Type B pancreatic cell (in vitro differentiated cells): ENCODE results near the gene GCH1. TPM values are rescaled to one million over a fixed set of nuclear protein-coding genes. Genes with fewer than 3 reads are reported as not detected.

Source experiments
- DNase-seq: peaks from one replicate; pipeline ENCODE4 v3.0.0; 2021; ENCODE audit warnings: mixed read lengths; ENCODE audit not compliant: unreplicated experiment; ENCODE audit errors: extremely low spot score
- H3K27ac Mint-ChIP-seq: 2 replicates; pipeline ENCODE4 v1.8.0; 2021; ENCODE audit warnings: mild to moderate bottlenecking, mixed read lengths
- H3K27me3 Mint-ChIP-seq: 2 replicates; pipeline ENCODE4 v1.8.0; 2021; ENCODE audit warnings: mixed read lengths
- H3K36me3 Mint-ChIP-seq: 2 replicates; pipeline ENCODE4 v1.8.0; 2021; ENCODE audit warnings: mixed read lengths
- H3K4me1 Mint-ChIP-seq: one replicate; pipeline ENCODE4 v1.8.0; 2021; ENCODE audit warnings: mixed read lengths; ENCODE audit not compliant: unreplicated experiment
- H3K4me3 Mint-ChIP-seq: 2 replicates; pipeline ENCODE4 v1.8.0; 2021; ENCODE audit warnings: mild to moderate bottlenecking, mixed read lengths
- H3K9me3 Mint-ChIP-seq: 2 replicates; pipeline ENCODE4 v1.8.0; 2021; ENCODE audit warnings: mixed read lengths
- long read RNA-seq: library from polyadenylated mRNA; unstranded; transcript quantifications from one replicate; pipeline ENCODE4 v2.0.0, GENCODE V29; 2020
- total RNA-seq: library from RNA; stranded (reverse); gene quantifications from 2 replicates; pipeline ENCODE4 v1.2.1, GENCODE V29; 2021; ENCODE audit warnings: low replicate concordance
- TF ChIP-seq, protein P1 (sequence below): fragments of 200-600 bp; sonication (generic); conservative IDR thresholded peaks from 2 replicates; pipeline ENCODE4 v1.5.0; 2021; ENCODE audit warnings: antibody characterized with exemption, mild to moderate bottlenecking

Gene GCH1, protein sequence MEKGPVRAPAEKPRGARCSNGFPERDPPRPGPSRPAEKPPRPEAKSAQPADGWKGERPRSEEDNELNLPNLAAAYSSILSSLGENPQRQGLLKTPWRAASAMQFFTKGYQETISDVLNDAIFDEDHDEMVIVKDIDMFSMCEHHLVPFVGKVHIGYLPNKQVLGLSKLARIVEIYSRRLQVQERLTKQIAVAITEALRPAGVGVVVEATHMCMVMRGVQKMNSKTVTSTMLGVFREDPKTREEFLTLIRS
- 18.2 and 29.6 TPM in 2 replicates for total RNA-seq
- long read RNA-seq, partial matches to known transcripts, result 1 of 9 reads
- long read RNA-seq, other reads (novel, unspliced or antisense), result 8 of 9 reads

DNA sequence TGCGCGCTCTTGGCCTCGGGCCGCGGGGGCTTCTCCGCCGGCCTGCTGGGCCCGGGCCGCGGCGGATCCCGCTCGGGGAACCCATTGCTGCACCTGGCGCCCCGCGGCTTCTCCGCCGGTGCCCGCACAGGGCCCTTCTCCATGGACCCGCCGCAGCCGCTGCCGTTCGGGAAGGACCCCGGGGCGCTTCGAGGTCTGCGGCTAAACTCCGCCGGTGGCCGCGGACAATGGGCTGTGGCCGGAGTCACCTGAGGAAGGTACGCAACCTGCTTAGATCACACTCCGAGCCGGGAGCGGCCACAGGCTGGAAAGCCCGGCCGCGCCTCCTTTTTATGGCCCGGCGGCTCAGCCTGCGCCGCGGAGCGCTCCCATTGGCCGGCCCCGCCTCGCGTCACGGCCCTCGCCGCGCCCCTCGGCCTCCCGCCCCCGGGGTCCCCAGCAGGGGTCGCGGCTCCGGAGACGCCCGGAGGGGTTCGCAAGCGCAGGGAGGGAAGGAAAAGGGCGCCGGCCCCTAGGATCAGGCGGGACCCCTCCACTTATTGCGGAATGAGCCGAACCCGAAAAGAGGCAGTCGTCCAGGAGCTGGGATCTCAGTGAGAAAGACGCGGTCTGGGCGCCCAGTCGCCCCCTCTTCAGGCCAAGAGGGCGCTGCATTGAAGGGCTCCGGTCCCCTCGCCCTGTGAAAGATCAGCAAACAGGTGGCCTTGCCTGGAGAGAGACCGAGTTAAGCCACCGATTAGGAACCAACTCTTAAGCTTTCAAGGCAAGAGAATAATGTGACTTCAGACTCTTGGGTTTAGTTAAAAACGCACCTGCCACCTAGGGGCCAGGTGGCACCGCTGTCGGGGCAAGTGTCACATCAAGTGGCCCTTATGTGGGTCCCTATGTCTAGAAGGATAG is at the start of gene GCH1:
TSS of gene GCH1 (minus strand) at position 306 of the 900 bp plus-strand sequence. CDS start at position 143, 163 bp downstream.
- H3K4me3 Mint-ChIP-seq, result peak within 1 kb of the TSS; percentile 89
- H3K27ac Mint-ChIP-seq, result peak within 1 kb of the TSS; percentile 85
- TF ChIP-seq, protein P1, sequence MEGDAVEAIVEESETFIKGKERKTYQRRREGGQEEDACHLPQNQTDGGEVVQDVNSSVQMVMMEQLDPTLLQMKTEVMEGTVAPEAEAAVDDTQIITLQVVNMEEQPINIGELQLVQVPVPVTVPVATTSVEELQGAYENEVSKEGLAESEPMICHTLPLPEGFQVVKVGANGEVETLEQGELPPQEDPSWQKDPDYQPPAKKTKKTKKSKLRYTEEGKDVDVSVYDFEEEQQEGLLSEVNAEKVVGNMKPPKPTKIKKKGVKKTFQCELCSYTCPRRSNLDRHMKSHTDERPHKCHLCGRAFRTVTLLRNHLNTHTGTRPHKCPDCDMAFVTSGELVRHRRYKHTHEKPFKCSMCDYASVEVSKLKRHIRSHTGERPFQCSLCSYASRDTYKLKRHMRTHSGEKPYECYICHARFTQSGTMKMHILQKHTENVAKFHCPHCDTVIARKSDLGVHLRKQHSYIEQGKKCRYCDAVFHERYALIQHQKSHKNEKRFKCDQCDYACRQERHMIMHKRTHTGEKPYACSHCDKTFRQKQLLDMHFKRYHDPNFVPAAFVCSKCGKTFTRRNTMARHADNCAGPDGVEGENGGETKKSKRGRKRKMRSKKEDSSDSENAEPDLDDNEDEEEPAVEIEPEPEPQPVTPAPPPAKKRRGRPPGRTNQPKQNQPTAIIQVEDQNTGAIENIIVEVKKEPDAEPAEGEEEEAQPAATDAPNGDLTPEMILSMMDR, result peak; percentile 64

DNA sequence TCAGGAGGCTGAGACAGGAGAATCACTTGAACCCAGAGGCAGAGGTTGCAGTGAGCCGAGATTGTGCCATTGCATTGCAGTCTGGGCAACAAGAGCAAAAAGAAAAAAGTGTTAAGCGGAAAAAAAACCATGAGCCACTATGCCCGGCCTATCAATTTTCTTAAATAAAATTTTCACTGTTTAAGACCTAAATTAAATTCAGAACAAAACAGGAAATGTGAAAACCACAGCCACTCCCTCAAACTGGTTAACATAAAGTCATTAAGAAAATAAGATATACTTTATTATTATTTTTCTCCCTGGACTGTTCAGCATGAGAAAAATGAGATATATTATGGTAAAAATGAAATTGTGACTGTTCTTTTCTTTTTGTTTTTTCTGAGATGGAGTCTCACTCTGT is 44.6 kb upstream of the GCH1 start:
- H3K27me3 Mint-ChIP-seq, result no peaks in the 10 kb centered on the region
- H3K4me1 Mint-ChIP-seq, result no peaks in the 10 kb centered on the region
- DNase-seq, result no peak
- TF ChIP-seq, protein P1, result no peak
- no peak overlapping the region for H3K27ac Mint-ChIP-seq
- H3K36me3 Mint-ChIP-seq, result peaks cover 25% of the 10 kb centered on the region
- H3K9me3 Mint-ChIP-seq, result no peaks in the 10 kb centered on the region
- H3K4me3 Mint-ChIP-seq, result no peak overlapping the region

More for the DNA sequence above, at the start of gene GCH1:
- peak; percentile 81 for DNase-seq
- H3K27me3 Mint-ChIP-seq, result peaks cover 32% of the 10 kb centered on the region
- H3K9me3 Mint-ChIP-seq, result no peaks in the 10 kb centered on the region
- H3K4me1 Mint-ChIP-seq, result peaks cover 8% of the 10 kb centered on the region
- H3K36me3 Mint-ChIP-seq, result no peaks in the 10 kb centered on the region

DNA sequence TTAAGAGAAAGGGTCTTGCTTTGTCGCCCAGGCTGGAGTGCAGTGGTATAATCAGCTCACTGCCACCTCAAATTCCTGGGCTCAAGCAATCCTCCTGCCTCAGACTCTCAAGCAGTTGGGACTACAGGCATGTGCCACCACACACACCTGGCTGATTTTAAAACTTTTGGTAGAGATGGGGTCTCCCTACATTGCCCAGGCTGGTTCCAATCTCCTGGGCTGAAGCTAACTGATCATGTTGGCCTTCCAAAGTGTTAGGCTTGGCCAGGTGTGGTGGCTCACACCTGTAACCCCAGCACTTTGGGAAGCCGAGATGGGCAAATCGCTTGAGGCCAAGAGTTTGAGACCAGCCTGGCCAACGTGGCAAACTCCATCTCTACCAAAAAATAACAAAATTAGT is 43.9 kb upstream of the GCH1 start:
- DNase-seq, result no peak
- Mint-ChIP-seq H3K4me1 (no peaks in the 10 kb centered on the region), H3K36me3 (peaks cover 25% of the 10 kb centered on the region), H3K27me3 (no peaks in the 10 kb centered on the region), H3K27ac (no peak overlapping the region), H3K4me3 (no peak overlapping the region), H3K9me3 (no peaks in the 10 kb centered on the region)
- TF ChIP-seq, protein P1, result no peak

DNA sequence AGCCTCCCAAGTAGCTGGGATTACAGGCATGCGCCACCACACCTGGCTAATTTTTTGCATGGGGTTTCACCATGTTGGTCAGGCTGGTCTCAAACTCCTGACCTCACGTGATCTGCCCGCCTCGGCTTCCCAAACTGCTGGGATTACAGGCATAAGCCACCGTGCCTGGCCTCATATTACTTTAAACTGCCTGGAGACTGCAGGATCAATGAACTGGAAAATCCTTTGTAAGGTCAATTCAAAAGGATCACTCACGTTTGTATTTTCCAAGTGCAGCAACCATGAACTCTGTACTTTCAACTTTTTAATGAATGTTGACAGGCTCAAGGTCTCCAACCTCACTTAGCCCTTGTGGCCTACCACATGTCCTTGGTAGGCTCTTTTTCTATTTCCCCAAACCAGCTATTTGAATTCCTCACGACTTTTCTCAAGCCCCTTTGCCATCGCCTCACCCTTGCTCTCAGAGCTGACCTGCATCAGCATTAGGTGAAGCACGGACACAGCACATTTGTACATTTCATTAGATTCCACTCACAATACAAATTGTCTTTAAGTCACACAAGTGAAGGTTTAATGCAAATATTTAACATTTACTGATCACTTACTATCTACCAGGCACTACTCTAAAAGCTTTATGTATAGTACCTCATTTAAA is 42.2 kb upstream of the GCH1 start:
- DNase-seq, result no peak
- H3K9me3 Mint-ChIP-seq, result no peaks in the 10 kb centered on the region
- TF ChIP-seq, protein P1, result no peak
- H3K27ac Mint-ChIP-seq, result no peak overlapping the region
- H3K4me3 Mint-ChIP-seq, result no peak overlapping the region
- H3K36me3 Mint-ChIP-seq, result peaks cover 21% of the 10 kb centered on the region
- H3K4me1 Mint-ChIP-seq, result no peaks in the 10 kb centered on the region
- no peaks in the 10 kb centered on the region for H3K27me3 Mint-ChIP-seq

DNA sequence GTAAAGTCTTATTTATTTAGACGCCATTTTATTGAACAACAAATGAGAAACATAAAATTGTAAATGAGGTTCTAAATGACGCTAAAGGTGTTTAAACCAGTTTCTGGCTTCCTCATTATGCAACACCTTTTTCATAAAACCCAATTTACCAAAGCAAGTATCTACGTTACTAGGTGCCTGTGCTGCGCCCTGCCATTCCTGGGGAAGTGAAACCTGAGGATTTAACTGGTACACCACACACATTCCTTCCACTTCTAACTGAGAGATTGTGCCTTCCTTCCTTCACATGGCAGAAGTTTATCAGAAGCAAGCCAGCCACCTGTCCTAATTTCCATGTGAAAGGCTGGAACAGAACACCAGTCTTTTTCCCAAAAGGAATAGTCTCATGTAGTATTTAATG is 40.3 kb upstream of the GCH1 start:
- H3K4me3 Mint-ChIP-seq, result no peak overlapping the region
- H3K27ac Mint-ChIP-seq, result no peak overlapping the region
- no peaks in the 10 kb centered on the region for H3K4me1 Mint-ChIP-seq
- no peaks in the 10 kb centered on the region for H3K9me3 Mint-ChIP-seq
- TF ChIP-seq, protein P1, result no peak
- DNase-seq, result no peak
- H3K27me3 Mint-ChIP-seq, result no peaks in the 10 kb centered on the region
- H3K36me3 Mint-ChIP-seq, result peaks cover 13% of the 10 kb centered on the region
